CD4-positive, alpha-beta T cell (primary cell): ENCODE data around the gene TMF1. TPM values are rescaled to one million over a fixed set of nuclear protein-coding genes. Genes with fewer than 3 reads are reported as not detected.

ENCODE experiments used
- ATAC-seq: fragments of 200-7000 bp; cut with Tn5 transposase; one replicate; pipeline ENCODE4 v1.10.0; 2022; ENCODE audit warnings: mild to moderate bottlenecking; ENCODE audit not compliant: poor library complexity
- CTCF ChIA-PET: fragments of 350-600 bp; sonication (Branson Sonifier 250); formaldehyde crosslinking; loops from one replicate; lab custom pipeline; 2021; ENCODE audit warnings: antibody characterized with exemption, inconsistent platforms; lab: Charles Lee
- POLR2A ChIA-PET: fragments of 350-600 bp; sonication (Branson Sonifier 250); formaldehyde crosslinking; loops from one replicate; lab custom pipeline; 2021; ENCODE audit warnings: antibody characterized with exemption, inconsistent platforms; lab: Charles Lee
- DNase-seq, 14 experiments: peaks; one replicate each; pipeline ENCODE4 v3.0.0-alpha.2; 2013 to 2020; ENCODE audit warnings: mixed read lengths in 2 of 14
- H3K27ac ChIP-seq, 2 donors: one replicate each; pipeline versions ENCODE4 v1.5.1 to v1.7.0; 2013; ENCODE audit warnings: low read length in 2 of 2, low read depth in 1 of 2, mild to moderate bottlenecking in 1 of 2
- H3K27me3 ChIP-seq, 2 experiments: 1 replicate in 1 of 2; 2 replicates in 1 of 2; pipeline versions ENCODE4 v1.6.1 to v1.7.0; 2013; ENCODE audit warnings: low read length in 2 of 2, control low read depth in 1 of 2, mild to moderate bottlenecking in 1 of 2, moderate library complexity in 1 of 2; ENCODE audit not compliant: insufficient read depth in 2 of 2, control insufficient read depth in 1 of 2
- H3K36me3 ChIP-seq: one replicate; pipeline ENCODE4 v1.6.1; 2013; ENCODE audit warnings: low read length, control low read depth; ENCODE audit not compliant: insufficient read depth
- H3K4me1 ChIP-seq: one replicate; pipeline ENCODE4 v1.6.1; 2013; ENCODE audit warnings: low read length, control low read depth; ENCODE audit not compliant: insufficient read depth
- H3K4me3 ChIP-seq: one replicate; pipeline ENCODE4 v1.5.1; 2013; ENCODE audit warnings: mild to moderate bottlenecking, low read length, moderate library complexity
- H3K9me3 ChIP-seq, 2 experiments: 1 replicate in 1 of 2; 2 replicates in 1 of 2; pipeline versions ENCODE4 v1.6.1 to v1.7.0; 2013; ENCODE audit warnings: low read length in 2 of 2, mild to moderate bottlenecking in 2 of 2, control low read depth in 1 of 2, moderate library complexity in 1 of 2; ENCODE audit not compliant: control insufficient read depth in 1 of 2, insufficient read depth in 1 of 2
- H3K27ac Mint-ChIP-seq: one replicate; pipeline ENCODE4 v1.8.0; 2020; ENCODE audit warnings: mixed read lengths
- H3K27me3 Mint-ChIP-seq: one replicate; pipeline ENCODE4 v1.8.0; 2021; ENCODE audit warnings: mixed read lengths
- H3K36me3 Mint-ChIP-seq: one replicate; pipeline ENCODE4 v1.8.0; 2021; ENCODE audit warnings: low read depth, mixed read lengths
- H3K4me1 Mint-ChIP-seq: one replicate; pipeline ENCODE4 v1.8.0; 2021; ENCODE audit warnings: low read depth, mixed read lengths
- H3K4me3 Mint-ChIP-seq: one replicate; pipeline ENCODE4 v1.8.0; 2020; ENCODE audit warnings: mild to moderate bottlenecking, mixed read lengths
- H3K9me3 Mint-ChIP-seq: one replicate; pipeline ENCODE4 v1.8.0; 2020; ENCODE audit warnings: mixed read lengths
- CTCF ChIP-seq: fragments of 200-600 bp; IDR thresholded peaks from one replicate; pipeline ENCODE4 v1.8.0; 2022; ENCODE audit warnings: antibody characterized with exemption, mild to moderate bottlenecking
- intact Hi-C, 2 experiments: fragments of 100-400 bp; cut with DNase I in 1 of 2; cut with micrococcal nuclease in 1 of 2; formaldehyde crosslinking; loops; one replicate each; pipeline versions ENCODE4 v1.15.1 to v1.9.0; 2023 to 2025; cut with DNase I, micrococcal nuclease
- total RNA-seq, 174 experiments: library from RNA in 2 of 174; stranded (reverse) in 2 of 174; gene quantifications; one replicate each; pipeline ENCODE4 v1.2.3 and lab custom pipeline; 2021 to 2026

The TMF1 gene
- total RNA-seq, 2 experiments from 2014 or later, result 89.0 to 101 TPM

DNA sequence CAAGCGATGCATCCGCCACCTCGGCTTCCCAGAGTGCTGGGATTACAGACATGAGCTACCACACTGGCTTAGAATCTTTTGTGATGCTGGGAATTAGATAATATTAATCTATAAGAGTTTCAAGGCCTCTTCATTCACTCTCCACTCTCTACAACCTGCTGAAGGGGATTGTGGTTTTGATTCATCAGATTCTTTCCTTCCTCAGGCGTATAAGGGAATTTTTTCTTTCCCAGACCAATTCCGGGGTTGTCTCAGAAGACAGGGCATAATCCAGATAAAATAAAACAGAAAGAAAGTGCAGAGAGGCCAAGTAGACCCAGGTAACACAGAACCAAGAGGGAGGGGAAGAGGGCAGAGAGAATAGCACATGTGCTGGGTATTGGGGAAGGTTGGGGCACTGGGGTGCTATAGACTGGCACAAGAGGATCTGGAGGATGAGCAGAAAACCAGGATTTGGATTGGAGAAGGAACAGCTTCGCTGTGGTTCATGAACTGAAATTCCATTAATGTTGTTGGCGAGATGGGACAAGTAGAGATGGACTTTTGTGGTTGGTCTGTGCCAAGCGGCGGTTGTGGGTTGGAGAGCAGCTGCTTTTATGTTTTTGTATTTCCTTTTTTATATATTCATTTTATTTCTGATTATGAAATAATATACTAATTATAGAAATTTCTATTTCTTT lies 45.4 kb upstream of the TMF1 start:
- Histone ChIP-seq H3K27ac (peak overlapping the region; percentile 26 to 43), H3K27me3 (no peaks in the 10 kb centered on the region), H3K4me3 (no peak overlapping the region), H3K9me3 (no peaks in the 10 kb centered on the region), H3K36me3 (peaks cover 56% of the 10 kb centered on the region), H3K4me1 (peaks cover 68% of the 10 kb centered on the region)
- POLR2A ChIA-PET, result interaction anchor here (1.6 kb wide), 1 partner anchor 13 kb away, joined by 10 read pairs; the partner anchor contains the start of gene ARL6IP5
- intact Hi-C loops, result no loop called here
- no peak for TF ChIP-seq CTCF
- Mint-ChIP-seq H3K36me3 (peaks cover 72% of the 10 kb centered on the region), H3K9me3 (no peaks in the 10 kb centered on the region), H3K27ac (peak overlapping the region; percentile 92), H3K4me3 (peak overlapping the region; percentile 56), H3K27me3 (no peaks in the 10 kb centered on the region), H3K4me1 (peaks cover 83% of the 10 kb centered on the region)
- no peak for DNase-seq
- ATAC-seq, result no peak
- CTCF ChIA-PET, result interaction anchor here (0.9 to 1.2 kb wide), 2 partner anchors 13 to 24 kb away, joined by 3 to 4 read pairs; partner anchors contain the start of gene ARL6IP5

DNA sequence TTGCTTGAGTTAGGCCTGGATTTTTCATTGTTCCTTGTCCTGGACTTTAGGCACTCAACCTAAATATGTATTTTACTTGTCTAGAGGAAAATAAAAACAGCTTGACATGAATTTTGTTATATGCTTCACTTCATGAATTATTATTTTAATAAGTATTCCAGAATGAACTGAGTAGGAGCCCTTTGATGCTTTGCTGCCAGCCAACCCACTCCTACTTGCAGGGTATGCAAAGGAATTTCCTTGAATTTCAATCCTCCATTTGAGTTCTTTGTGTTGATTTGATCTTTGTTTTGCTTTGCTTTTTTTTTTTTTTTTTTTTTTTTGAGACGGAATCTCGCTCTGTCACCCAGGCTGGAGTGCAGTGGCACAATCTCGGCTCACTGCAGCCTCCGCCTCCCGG lies 44.2 kb upstream of the TMF1 start:
- Mint-ChIP-seq H3K27ac (peak overlapping the region; percentile 92), H3K4me1 (peaks cover 87% of the 10 kb centered on the region), H3K9me3 (no peaks in the 10 kb centered on the region), H3K36me3 (peaks cover 60% of the 10 kb centered on the region), H3K27me3 (no peaks in the 10 kb centered on the region), H3K4me3 (peak overlapping the region; percentile 7)
- ATAC-seq (no peak), DNase-seq (no peak)
- H3K4me3 ChIP-seq, result no peak overlapping the region
- no peak for TF ChIP-seq CTCF
- intact Hi-C loops, result no loop called here
- ChIA-PET CTCF (interaction anchor here (1.7 kb wide), 1 partner anchor 9 kb away, joined by 5 read pairs; no protein-coding TSS in a partner anchor), POLR2A (interaction anchor here (1.1 to 6.8 kb wide), 2 partner anchors 13 to 43 kb away, joined by 7 to 75 read pairs; partner anchors contain the start of genes ARL6IP5, TMF1 and UBA3)
- H3K4me1 ChIP-seq, result peaks cover 75% of the 10 kb centered on the region
- H3K27me3 ChIP-seq, result no peaks in the 10 kb centered on the region
- peak overlapping the region; percentile 24 to 77 for H3K27ac ChIP-seq
- H3K9me3 ChIP-seq, result no peaks in the 10 kb centered on the region
- peaks cover 43% of the 10 kb centered on the region for H3K36me3 ChIP-seq

DNA sequence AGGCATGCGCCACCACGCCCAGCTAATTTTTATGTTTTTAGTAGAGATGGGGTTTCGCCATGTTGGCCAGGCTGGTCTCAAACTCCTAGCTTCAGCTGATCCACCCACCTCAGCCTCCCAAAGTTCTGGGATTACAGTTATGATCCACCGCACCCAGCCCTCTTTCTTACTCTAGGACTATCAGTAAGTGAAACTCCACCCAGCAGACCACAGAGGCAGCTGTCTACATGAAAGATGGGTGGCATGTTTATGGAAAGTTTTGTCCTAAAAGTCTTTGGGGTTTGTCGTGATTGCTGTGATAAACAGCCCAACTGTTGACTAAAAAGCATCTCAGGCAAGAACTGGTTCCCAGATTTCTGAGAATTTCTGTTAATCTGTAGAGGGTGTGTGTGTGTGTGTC lies 43.5 kb upstream of the TMF1 start:
- Histone ChIP-seq H3K36me3 (peaks cover 39% of the 10 kb centered on the region), H3K9me3 (no peaks in the 10 kb centered on the region), H3K27ac (peak overlapping the region; percentile 24 to 77), H3K27me3 (no peaks in the 10 kb centered on the region), H3K4me3 (no peak overlapping the region), H3K4me1 (peaks cover 76% of the 10 kb centered on the region)
- intact Hi-C loops, result no loop called here
- POLR2A ChIA-PET, result interaction anchor here (1.1 to 6.8 kb wide), 3 partner anchors 10 to 43 kb away, joined by 7 to 75 read pairs (median 9); partner anchors contain the start of genes ARL6IP5, TMF1 and UBA3
- Mint-ChIP-seq H3K9me3 (no peaks in the 10 kb centered on the region), H3K36me3 (peaks cover 58% of the 10 kb centered on the region), H3K4me1 (peaks cover 87% of the 10 kb centered on the region), H3K27me3 (no peaks in the 10 kb centered on the region), H3K27ac (peak overlapping the region; percentile 92), H3K4me3 (peak overlapping the region; percentile 83)
- ATAC-seq (no peak), DNase-seq (peak in 4 of 14 experiments; percentile 26 to 61 (median 45))
- CTCF ChIA-PET, result interaction anchor here (1.7 kb wide), 1 partner anchor 9 kb away, joined by 5 read pairs; no protein-coding TSS in a partner anchor
- TF ChIP-seq CTCF, result no peak
